ENCODE measurements around the gene PIK3CD.

Gene PIK3CD

DNA sequence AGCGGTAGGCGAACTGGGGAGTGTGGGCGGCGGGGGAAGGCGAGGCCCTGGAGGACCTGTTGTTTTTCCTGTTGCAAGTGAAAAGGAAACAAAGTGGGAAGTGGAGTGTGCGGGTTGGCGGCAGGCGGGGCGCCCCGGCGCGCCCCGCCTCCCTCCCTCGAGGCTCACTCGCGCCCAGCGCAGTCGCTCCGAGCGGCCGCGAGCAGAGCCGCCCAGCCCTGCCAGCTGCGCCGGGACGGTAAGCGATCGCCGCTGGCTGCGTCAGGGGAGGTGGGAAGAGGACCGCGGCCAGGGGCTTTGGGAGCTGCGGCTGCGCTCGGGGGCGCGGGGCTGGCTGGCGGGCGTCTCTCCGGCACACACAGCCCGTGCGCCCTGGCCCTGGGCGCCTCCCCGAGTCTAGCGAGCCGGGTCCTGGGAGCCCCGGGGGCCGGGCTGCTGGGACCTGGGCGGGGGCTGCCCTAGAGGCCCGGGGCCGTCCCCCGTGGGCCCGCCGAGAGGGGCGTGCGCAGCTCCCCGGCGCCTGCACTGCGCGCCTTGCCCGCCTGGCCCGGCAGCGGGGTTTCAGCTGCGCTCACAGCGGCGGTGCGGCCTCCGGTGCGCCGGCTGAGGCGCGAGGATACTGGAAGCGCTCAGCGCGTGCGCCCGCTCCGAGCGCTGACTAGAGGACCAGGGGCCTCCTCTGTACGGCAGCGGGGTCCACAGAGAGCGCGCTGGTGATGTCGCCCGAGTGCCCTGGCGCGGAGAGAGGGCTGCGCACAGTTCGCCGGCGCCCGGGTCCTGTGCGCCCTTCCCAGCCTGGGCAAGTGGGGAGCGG, at the start of gene PIK3CD:
Gene PIK3CD (plus strand): TSS at position 167 of the 814 bp plus-strand sequence. CDS start 58,725 bp downstream, outside the sequence.
- DNase-seq = peak; percentile 19

GRCh38 chr1:9601942-9602793, 49.4 kb upstream of the PIK3CD start:
- DNase-seq = peak; percentile 94

GRCh38 chr1:9602794-9603167, 48.8 kb upstream of the PIK3CD start:
- no peak for DNase-seq

- DNase-seq = no peak
These were observed 48.2 kb upstream of the PIK3CD start for GRCh38 chr1:9603307-9603706.

GRCh38 chr1:9603766-9604753, 47.5 kb upstream of the PIK3CD start:
- DNase-seq = no peak

DNA sequence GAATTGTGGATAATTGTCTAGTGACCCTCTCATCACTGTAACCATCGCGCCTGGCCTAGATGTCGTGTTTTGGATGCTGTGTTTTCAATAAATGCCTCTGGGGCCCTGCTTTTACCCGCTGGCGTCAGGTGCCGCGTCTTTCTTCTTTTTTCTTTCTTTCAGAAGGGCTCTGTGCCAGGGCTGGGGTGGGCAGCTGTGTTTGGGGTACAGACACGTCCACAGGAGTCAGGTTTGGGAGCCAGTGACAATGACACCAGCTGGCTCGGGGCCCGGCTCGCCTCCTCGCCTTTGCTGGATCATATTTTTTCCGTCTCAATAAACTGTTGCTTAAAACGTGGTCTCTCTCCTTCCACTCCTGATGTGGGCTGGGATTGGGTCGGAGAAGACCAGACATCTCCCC, 46.7 kb upstream of the PIK3CD start:
- DNase-seq = no peak

DNA sequence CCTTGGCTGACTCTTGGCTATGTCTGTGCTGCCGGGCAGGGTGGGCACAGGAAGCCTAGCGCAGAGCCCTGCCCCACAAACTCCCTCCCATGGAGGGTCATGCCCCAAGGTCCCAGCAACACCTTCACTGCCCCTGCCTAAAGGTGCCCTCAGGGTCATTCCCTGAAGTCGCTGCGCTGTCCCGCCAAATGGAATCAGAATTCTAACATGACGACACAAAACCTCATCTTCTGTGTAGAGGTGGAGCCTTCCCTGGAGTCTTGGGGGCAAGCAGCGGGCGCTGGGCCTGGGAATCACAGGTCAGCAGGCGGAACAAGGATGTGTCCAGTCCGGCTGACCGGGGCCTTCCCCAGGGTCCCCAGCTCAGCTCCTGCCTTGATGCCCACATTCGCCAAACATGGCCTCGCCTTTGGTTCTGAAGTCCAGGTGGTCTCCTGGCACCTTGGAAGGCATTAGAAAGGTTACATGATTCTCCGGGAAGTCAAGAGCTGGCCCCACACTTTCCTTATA, 45.5 kb upstream of the PIK3CD start:
- DNase-seq = no peak

DNA sequence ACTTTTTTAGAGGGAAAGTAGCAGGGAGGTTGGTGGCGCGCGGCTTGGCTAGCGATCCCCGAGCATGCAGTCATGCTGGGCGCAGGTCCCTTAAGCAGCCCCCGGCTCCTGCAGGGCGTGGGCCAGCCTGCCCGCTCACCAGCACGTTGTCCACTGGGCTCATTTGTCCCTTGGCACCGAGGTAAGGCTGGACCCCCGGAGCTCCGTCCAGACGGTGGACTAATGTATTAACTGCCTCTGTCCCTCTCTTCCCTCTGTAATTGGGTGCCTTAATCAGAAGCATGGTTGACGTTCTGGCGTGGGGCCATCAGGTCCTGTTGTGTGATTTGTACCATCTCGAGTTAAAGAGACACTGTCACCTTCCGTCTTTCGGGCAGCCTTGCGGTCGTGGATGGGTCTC, 45.1 kb upstream of the PIK3CD start:
- DNase-seq = no peak

GRCh38 chr1:9606948-9607347, 44.6 kb upstream of the PIK3CD start:
- no peak for DNase-seq

GRCh38 chr1:9607352-9607751, 44.2 kb upstream of the PIK3CD start:
- DNase-seq = no peak

- DNase-seq = no peak
These were observed 41.5 kb upstream of the PIK3CD start for GRCh38 chr1:9609998-9610397.

- DNase-seq = no peak
These were observed 41.0 kb upstream of the PIK3CD start for GRCh38 chr1:9610548-9610947.

DNA sequence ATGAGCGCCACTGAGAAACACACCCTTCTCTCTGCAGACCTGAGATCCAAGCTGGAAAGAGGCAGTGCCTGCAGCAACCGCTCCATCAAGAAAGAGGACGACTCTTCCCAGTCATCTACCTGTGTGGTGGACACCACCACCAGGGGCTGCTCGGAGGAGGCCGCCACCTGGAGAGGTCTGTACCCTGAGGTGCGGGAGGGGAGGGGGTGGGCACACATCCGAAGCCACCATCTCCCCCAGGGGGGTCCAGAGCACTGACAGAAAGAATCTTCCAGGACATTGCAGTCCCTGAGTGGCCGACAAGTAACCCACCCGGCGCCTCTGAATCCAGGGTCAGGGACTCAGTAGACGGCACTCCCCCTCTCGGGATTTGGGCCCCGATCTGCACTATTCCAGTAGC, 39.8 kb upstream of the PIK3CD start:
- DNase-seq = no peak

DNA sequence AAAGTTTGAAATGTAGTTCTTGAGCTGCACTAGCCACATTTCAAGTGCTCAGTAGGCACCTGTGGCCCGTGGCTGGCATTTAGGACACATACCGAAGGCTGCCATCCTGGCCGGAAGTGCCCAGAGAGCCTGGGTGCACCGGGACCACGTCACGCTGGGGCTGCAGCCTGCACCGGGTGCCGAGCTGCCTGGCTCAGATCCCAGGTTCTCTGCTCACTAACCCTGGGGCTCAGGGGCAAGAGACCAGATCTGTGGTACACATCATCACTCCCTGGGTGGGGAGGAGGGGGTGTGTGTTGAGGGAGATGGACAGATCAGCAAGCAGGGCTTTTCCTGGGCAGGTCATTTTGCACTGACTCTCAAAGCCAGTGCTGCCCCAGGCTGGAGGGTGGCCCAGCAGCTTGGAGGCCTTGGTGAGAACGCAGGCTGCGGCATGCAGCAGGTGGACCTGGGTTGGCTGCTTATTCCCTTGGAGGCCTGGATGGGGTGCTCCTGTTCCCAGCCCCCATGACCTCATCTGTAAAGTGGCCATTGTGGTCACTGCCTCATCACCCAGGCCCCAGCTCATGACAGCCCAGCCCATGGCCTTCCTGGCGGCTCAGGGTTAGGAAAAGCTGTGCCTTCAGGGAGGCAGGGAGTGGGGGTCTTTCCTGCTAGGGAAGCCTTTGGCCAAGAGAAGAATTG, 39.2 kb upstream of the PIK3CD start:
- DNase-seq = no peak

DNA sequence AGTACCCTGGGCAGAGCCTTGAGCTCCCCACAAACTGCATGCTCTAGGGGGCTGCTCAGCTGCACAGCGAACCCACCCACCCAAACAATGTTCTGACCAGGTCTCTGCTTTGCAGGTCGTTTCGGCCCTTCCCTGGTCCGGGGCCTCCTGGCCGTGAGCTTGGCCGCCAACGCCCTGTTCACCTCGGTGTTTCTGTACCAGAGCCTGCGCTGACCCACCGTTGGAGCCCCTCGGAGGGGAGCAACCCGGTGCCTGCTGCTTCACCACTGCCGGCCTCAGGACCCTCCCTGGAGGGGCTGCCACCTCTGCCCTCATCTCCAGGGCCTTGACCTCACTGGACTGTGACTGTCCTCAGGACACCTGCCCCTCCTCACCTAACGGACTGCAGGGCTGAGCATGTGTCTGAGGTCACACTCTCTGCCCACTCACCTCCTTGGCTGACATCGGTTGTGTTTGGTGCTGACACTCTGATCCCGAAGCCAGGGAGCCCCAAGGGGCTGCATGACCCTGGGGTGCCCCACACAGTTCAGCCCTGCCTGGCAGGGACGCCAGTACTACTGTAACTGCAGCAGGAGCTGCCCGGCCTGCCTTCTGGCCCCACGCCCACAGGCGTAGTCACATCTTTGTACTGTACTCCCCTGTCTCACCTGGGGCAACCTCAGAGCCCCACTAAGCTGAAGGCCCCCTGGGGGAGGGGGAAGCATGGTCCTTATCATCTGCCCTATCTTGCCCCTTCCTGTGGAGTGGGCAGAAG, 38.5 kb upstream of the PIK3CD start:
- no peak for DNase-seq

- no peak for DNase-seq
These were observed 37.8 kb upstream of the PIK3CD start for GRCh38 chr1:9613625-9614299.

DNA sequence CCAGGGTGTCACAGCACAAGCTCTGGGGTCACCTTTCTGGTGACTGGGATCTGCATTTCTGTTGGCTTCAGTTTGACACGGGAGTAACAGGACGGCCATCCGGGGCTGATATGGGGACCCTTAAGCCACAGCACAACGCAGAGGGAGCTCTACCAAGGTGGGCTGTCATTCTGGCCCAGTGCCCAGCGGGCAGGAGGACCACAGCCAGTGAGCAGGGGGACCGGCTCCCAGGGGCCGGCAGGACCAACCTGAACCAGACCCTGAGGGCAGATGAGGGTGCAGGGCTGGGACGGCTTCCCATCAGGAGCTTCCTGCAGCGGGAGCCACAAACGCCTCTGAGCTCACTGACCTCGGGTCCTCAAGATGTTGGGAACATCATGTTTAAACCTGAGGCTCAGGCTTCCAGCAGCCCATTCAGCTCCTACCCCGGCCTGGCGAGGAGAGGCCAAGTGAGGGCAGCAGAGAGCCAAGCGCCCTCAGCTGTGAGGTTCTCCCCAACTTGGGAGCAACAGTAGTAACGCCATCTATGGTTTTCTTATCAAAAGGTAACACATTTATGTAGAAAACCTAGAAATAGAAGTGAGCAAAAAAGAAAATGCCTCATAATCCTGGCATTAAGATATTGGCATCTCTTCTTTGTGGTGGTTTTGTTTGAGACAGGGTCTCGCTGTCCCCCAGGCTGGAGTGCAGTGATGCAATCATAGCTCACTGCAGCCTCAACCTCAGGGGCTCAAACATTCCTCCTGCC, 36.0 kb upstream of the PIK3CD start:
- no peak for DNase-seq

DNA sequence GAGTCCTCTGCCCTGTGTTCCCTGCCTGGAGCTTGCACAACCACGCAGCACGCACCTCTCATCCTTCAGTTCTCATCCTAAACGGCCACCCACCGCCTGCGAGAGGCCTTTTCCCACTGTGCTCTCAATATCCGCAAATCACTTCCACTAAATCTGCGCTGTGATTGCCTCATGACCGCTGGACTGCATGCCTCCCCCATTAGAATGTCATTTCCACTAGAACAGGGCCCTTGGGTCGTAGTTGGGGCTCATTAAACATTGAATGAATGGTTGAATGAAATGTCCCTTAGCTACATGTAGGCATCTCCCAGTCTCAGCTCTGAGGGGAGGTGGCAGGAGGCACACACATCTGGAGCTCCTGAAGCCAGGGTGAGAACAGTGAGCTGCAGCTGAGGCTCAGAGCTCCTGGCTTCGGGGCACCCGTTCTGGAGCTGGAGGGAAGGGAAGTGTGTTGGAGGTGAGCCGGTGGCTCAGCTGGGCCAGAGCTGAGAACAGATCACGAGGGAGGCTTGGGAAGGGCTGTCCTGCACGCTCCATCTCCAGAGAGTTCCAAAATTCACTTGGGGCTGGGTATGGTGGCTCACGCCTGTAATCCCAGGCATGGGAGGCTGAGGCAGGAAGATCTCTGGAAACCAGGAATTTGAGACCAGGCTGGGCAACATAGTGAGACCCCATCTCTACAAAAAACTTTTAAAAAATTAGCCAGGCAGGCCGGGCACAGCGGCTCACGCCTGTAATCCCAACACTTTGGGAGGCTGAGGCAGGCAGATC, 32.4 kb upstream of the PIK3CD start:
- DNase-seq = no peak

GRCh38 chr1:9621032-9621431, 30.5 kb upstream of the PIK3CD start:
- DNase-seq = no peak

All from NCI-H146 (cell line).